ENCODE measurements around the gene RRAD.

The RRAD gene

GRCh38 chr16:66874079-66874775, 51.1 kb downstream of the RRAD start:
- DNase-seq, result no peak

GRCh38 chr16:66873685-66874055, 51.7 kb downstream of the RRAD start:
- DNase-seq, result no peak

GRCh38 chr16:66872943-66873684, 52.2 kb downstream of the RRAD start:
- peak; percentile 9 to 13 for DNase-seq

- no peak for DNase-seq
Observed at GRCh38 chr16:66872559-66872942, 52.8 kb downstream of the RRAD start.

- DNase-seq, result no peak
Observed at GRCh38 chr16:66871840-66872239, 53.5 kb downstream of the RRAD start.
